ENCODE data around the gene FOXO3.
"Not testable (repeated sequence)": the region's sequence is repeated elsewhere in the genome, so short reads cannot be mapped to it uniquely, and the experiment has no call there.

Gene FOXO3

GRCh38 chr6:108658174-108658573 lies 97.5 kb downstream of the FOXO3 start:
- no peak for DNase-seq

- DNase-seq = not testable (repeated sequence)
Observed at GRCh38 chr6:108658785-108659184, 98.1 kb downstream of the FOXO3 start.

GRCh38 chr6:108660251-108660650 lies 99.5 kb downstream of the FOXO3 start:
- no peak for DNase-seq

DNA sequence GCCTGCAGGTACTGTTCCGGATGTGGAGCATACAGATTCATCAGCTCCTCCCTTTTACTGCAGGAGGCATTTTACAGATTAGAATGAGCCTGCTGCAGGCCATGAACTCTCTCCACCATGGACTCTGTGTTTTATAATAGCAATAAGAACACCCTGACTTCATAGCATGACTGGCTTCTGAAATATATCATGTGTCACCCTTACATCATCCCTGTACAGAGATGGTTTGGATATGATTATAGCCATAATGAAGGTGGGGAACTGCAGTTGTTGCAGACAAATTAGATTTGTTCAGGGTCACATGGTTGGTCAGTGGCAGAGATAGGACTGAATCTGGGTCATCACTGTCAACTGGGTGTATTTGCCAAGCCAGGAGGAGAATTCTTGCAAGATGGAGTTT lies 100.7 kb downstream of the FOXO3 start:
- DNase-seq = no peak

DNA sequence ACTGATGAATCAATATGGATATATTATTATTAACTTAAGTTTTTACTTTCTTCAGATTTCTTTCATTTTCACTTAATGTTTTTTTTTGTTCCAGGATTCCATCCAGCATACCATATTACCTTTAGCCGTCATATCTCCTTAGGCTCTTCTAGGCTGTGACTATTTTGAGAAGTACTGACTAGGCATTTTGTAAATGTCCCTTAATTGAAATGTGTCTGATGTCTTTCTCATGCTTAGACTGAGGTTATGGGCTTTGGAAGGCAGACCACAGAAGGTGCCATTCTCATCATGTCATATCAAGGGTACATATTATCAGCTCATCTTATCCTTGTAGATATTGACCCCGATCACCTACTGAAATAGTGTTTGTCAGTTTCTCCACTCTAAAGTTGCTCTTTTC lies 101.3 kb downstream of the FOXO3 start:
- no peak for DNase-seq

GRCh38 chr6:108662702-108663101 lies 102.0 kb downstream of the FOXO3 start:
- DNase-seq = no peak

DNA sequence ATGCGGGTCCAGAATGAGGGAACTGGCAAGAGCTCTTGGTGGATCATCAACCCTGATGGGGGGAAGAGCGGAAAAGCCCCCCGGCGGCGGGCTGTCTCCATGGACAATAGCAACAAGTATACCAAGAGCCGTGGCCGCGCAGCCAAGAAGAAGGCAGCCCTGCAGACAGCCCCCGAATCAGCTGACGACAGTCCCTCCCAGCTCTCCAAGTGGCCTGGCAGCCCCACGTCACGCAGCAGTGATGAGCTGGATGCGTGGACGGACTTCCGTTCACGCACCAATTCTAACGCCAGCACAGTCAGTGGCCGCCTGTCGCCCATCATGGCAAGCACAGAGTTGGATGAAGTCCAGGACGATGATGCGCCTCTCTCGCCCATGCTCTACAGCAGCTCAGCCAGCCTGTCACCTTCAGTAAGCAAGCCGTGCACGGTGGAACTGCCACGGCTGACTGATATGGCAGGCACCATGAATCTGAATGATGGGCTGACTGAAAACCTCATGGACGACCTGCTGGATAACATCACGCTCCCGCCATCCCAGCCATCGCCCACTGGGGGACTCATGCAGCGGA lies 102.9 kb downstream of the FOXO3 start:
- not testable (repeated sequence) for DNase-seq

DNA sequence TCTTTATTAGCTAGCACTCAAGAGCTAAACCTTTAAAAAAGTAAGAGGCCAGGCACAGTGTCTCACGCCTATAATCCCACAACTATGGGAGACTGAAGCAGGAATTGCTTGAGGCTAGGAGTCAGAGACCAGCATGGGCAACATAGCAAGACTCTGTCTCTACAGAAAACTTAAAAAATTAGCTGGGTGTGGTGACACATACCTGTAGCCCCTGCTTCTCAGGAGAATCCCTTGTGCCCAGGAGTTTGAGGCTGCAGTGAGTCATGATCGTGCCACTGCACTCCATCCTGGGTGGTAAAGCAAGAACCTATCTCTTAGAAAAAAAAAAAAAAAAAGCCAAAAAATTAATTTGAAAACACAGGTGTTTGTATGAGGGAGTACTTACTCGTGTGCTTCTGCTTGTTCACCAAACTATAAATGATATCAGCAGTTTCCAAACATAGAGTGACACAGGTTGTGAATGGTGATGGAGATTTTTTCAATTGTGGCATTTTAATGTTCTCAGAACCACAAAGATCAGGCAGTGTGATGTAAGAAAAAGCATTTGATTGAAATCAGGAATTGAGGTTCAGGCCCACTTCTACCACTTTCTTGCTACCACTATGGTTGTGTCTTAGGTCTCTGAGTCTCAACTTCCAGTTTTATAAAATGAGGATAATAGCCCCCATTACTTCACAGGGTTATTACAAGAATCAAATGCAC lies 104.9 kb downstream of the FOXO3 start:
- DNase-seq = no peak

DNA sequence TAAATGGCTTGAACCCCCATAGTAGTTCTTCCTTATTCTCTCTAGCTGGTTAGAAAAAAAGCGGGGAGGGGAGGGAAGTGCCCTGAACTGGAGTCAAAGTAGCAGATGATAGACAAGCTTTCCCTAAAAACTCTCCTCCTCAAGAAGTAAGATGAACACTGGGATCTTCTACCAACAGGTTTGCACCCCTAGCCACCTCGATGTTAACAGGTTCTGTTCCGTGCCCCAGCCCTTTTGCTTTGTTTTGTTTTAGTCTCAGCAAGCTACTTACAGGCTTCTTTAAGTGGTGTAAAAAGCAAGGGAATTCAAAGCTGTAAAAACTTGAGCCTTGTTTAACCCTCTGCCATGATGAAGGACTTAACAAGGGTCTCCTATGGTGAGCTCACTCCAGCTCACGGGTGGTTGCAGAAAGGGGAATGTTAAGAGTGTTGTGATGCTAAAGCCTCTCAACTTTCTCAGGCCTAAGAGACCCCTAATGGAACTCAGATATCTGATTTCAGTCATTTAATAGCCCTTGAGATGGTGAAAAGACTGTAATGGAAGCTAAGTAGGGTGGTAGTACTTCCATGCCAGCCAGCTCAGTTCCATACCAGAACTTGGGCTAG lies 106.0 kb downstream of the FOXO3 start:
- DNase-seq = no peak

- DNase-seq = peak in 20 of 51 donors; percentile 6 to 58 (median 32)
Observed at GRCh38 chr6:108667993-108668392, 107.3 kb downstream of the FOXO3 start.

DNA sequence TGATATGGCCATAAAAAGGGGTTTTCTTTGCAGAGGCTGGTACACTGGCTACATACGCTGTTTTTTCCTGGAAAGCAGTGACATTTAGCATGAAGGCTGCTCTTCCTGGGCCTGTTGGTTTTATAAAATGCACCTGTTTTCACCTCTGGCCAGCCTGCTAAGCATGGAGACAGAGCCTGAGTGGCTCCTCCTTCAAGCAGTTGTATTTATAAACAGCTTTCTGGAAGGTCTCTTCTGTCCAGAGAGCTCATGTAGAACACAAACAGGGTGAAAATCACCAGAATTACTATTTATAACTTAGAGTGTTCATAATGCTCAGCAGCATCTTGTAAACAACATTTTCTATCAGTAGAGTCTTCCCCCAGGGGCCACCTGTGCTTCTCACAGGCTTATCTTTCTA lies 109.0 kb downstream of the FOXO3 start:
- DNase-seq = no peak

GRCh38 chr6:108671175-108671574 lies 110.5 kb downstream of the FOXO3 start:
- DNase-seq = no peak

DNA sequence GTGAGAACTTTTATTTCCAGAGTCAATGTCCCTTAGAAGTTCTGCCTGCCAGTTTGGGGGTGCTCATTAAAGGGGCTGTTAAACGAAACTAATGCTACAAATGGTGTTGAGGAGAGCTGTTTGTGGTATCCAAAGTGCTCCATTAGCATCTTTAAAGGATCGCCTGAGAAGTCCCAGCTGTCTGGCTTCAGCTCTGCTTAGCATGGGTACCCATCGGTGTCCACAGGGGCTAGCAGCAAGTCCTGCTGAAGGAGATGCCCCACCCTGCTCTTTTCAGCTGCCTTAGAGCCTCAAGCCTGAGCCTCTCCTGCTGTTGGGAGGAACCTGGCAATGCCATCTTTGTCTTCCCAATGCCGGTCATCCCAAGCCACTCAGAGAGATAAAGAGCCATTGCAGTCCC lies 111.1 kb downstream of the FOXO3 start:
- DNase-seq = no peak

- DNase-seq = no peak
Observed at GRCh38 chr6:108672641-108673040, 111.9 kb downstream of the FOXO3 start.

GRCh38 chr6:108673153-108673552 lies 112.4 kb downstream of the FOXO3 start:
- DNase-seq = no peak

DNA sequence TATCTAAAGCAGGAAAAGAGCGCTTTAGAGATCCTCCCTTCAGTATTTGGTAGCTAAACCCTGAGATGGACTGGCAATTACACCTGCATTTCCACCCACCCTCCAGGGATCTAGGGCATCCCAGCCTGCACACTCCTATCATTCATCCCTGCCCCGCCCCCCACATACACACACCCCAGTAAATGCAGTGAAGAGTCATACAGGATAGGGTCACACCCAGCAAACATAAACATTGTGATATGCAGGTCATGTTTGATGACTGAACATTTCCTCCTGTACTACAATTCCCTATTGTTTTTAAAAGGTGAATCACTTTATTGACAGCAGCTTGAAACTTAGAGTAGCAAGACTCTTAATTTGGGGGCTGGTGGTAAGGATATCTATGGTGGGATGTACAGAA lies 112.9 kb downstream of the FOXO3 start:
- DNase-seq = no peak

GRCh38 chr6:108675226-108676200 lies 114.8 kb downstream of the FOXO3 start:
- no peak for DNase-seq

GRCh38 chr6:108676555-108676954 lies 115.8 kb downstream of the FOXO3 start:
- no peak for DNase-seq

DNA sequence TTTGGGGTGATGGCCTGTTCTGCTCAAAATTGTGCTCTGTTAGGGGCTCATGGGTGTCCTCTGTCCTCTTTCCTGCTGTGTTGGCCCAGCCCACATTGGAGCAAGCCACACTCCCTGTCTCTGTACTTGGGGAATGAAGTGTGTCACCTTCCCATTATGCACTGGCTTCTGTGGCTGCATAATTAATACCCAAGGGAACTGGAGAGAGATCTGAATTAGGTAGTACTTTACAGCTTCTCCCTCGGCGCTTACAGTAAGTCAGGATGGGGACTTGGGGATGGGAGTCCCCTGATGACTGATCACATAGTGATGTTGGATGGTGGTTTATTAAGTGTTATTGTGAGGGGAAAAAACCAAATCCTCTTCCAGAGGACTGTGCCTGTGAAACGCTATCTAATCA lies 116.6 kb downstream of the FOXO3 start:
- DNase-seq = no peak

- no peak for DNase-seq
Observed at GRCh38 chr6:108677894-108678293, 117.2 kb downstream of the FOXO3 start.

DNA sequence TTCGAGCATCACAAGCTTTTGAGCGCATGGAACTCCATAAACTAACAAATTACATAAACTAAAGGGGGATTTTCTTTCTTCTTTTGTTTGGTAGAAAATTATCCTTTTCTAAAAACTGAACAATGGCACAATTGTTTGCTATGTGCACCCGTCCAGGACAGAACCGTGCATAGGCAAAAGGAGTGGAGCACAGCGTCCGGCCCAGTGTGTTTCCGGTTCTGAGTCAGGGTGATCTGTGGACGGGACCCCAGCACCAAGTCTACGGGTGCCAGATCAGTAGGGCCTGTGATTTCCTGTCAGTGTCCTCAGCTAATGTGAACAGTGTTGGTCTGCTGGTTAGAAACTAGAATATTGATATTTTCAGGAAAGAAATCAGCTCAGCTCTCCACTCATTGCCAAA lies 119.6 kb downstream of the FOXO3 start:
- not testable (repeated sequence) for DNase-seq

DNA sequence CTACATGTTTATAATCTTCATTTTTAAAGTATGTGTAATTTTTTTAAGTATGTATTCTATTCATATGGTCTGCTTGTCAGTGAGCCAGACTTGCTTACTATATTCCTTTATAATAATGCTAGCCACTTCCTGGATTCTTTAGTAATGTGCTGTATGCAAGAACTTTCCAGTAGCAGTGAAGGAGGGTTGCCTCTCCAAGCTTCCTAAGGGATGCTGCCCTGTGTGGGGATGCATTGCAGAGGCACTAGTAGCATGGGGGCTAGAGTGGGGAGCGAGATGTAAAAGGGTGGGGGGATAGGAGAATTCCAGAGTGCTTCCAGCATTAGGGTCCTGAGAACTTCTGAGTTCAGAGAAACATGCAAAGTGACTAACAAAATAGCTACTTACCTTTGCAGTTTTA lies 121.0 kb downstream of the FOXO3 start:
- not testable (repeated sequence) for DNase-seq
